Measurements from ENCODE around the gene GNAS.
"Not testable (repeated sequence)": the region's sequence is repeated elsewhere in the genome, so short reads cannot be mapped to it uniquely, and the experiment has no call there.

GNAS gene

GRCh38 chr20:58828136-58828535 lies 24.4 kb upstream of the GNAS start:
- H3K4me3 ChIP-seq (ENCODE audit: low read depth, low read length), result no peak overlapping the region
- TF ChIP-seq CTCF (IDR thresholded peaks at IDR 0.05; ENCODE audit: borderline replicate concordance, insufficient read depth, low read depth, low read length), result no peak

- not testable (repeated sequence) for H3K4me3 ChIP-seq (ENCODE audit: low read depth, low read length)
Measured at GRCh38 chr20:58828804-58829203, 23.7 kb upstream of the GNAS start.

- H3K4me3 ChIP-seq (ENCODE audit: low read depth, low read length), result no peak overlapping the region
- no peak for TF ChIP-seq CTCF (IDR thresholded peaks at IDR 0.05; ENCODE audit: borderline replicate concordance, insufficient read depth, low read depth, low read length)
Measured at GRCh38 chr20:58829531-58829941, 23.0 kb upstream of the GNAS start.

GRCh38 chr20:58832457-58832856 lies 20.1 kb upstream of the GNAS start:
- no peak overlapping the region for H3K4me3 ChIP-seq (ENCODE audit: low read depth, low read length)
- no peak for TF ChIP-seq CTCF (IDR thresholded peaks at IDR 0.05; ENCODE audit: borderline replicate concordance, insufficient read depth, low read depth, low read length)

- TF ChIP-seq CTCF (IDR thresholded peaks at IDR 0.05; ENCODE audit: borderline replicate concordance, insufficient read depth, low read depth, low read length), result no peak
- no peak overlapping the region for H3K4me3 ChIP-seq (ENCODE audit: low read depth, low read length)
Measured at GRCh38 chr20:58833921-58834320, 18.6 kb upstream of the GNAS start.

- TF ChIP-seq CTCF (IDR thresholded peaks at IDR 0.05; ENCODE audit: borderline replicate concordance, insufficient read depth, low read depth, low read length), result no peak
- H3K4me3 ChIP-seq (ENCODE audit: low read depth, low read length), result no peak overlapping the region
Measured at GRCh38 chr20:58835231-58835630, 17.3 kb upstream of the GNAS start.

GRCh38 chr20:58836616-58837204 lies 15.8 kb upstream of the GNAS start:
- TF ChIP-seq CTCF (IDR thresholded peaks at IDR 0.05; ENCODE audit: borderline replicate concordance, insufficient read depth, low read depth, low read length), result no peak
- H3K4me3 ChIP-seq (ENCODE audit: low read depth, low read length), result no peak overlapping the region

GRCh38 chr20:58837717-58838116 lies 14.8 kb upstream of the GNAS start:
- TF ChIP-seq CTCF (IDR thresholded peaks at IDR 0.05; ENCODE audit: borderline replicate concordance, insufficient read depth, low read depth, low read length), result no peak
- no peak overlapping the region for H3K4me3 ChIP-seq (ENCODE audit: low read depth, low read length)

Measured in GM12875 (cell line).